ENCODE measurements around the gene TRAF3IP3.

Gene TRAF3IP3

GRCh38 chr1:209721323-209721722 is 34.5 kb upstream of the TRAF3IP3 start:
- WGBS, 2 experiments (ENCODE audit: insufficient coverage in 2 of 2) = 100% methylated on average over 1 of the region's 1 CpG
- no peak overlapping the region for H3K27ac ChIP-seq (ENCODE audit: low read depth, low read length, severe bottlenecking)
- H3K9me3 ChIP-seq (ENCODE audit: control insufficient read depth, low read length) = no peaks in the 10 kb centered on the region
- no peaks in the 10 kb centered on the region for H3K4me1 ChIP-seq (ENCODE audit: control insufficient read depth, insufficient read depth, low read length, poor library complexity, severe bottlenecking)
- H3K4me3 ChIP-seq (ENCODE audit: extremely low read depth, insufficient read depth, low read length, poor library complexity, severe bottlenecking) = no peak overlapping the region
- H3K36me3 ChIP-seq (ENCODE audit: control insufficient read depth, insufficient read depth, low read length) = no peaks in the 10 kb centered on the region

GRCh38 chr1:209723265-209723664 is 32.6 kb upstream of the TRAF3IP3 start:
- H3K9me3 ChIP-seq (ENCODE audit: control insufficient read depth, low read length) = no peaks in the 10 kb centered on the region
- 86 to 90% methylated on average over 1 of the region's 3 CpGs for WGBS, 2 experiments (ENCODE audit: insufficient coverage in 2 of 2)
- H3K27ac ChIP-seq (ENCODE audit: low read depth, low read length, severe bottlenecking) = no peak overlapping the region
- H3K36me3 ChIP-seq (ENCODE audit: control insufficient read depth, insufficient read depth, low read length) = no peaks in the 10 kb centered on the region
- no peak overlapping the region for H3K4me3 ChIP-seq (ENCODE audit: extremely low read depth, insufficient read depth, low read length, poor library complexity, severe bottlenecking)
- H3K4me1 ChIP-seq (ENCODE audit: control insufficient read depth, insufficient read depth, low read length, poor library complexity, severe bottlenecking) = no peaks in the 10 kb centered on the region

- H3K4me3 ChIP-seq (ENCODE audit: extremely low read depth, insufficient read depth, low read length, poor library complexity, severe bottlenecking) = no peak overlapping the region
- 66 to 96% methylated on average over 2 to 3 of the region's 3 CpGs for WGBS, 2 experiments (ENCODE audit: insufficient coverage in 2 of 2)
- H3K36me3 ChIP-seq (ENCODE audit: control insufficient read depth, insufficient read depth, low read length) = no peaks in the 10 kb centered on the region
- H3K4me1 ChIP-seq (ENCODE audit: control insufficient read depth, insufficient read depth, low read length, poor library complexity, severe bottlenecking) = no peaks in the 10 kb centered on the region
- H3K9me3 ChIP-seq (ENCODE audit: control insufficient read depth, low read length) = no peaks in the 10 kb centered on the region
- H3K27ac ChIP-seq (ENCODE audit: low read depth, low read length, severe bottlenecking) = no peak overlapping the region
These were observed 31.8 kb upstream of the TRAF3IP3 start for GRCh38 chr1:209723756-209724693.

GRCh38 chr1:209727286-209727685 is 28.6 kb upstream of the TRAF3IP3 start:
- no peaks in the 10 kb centered on the region for H3K4me1 ChIP-seq (ENCODE audit: control insufficient read depth, insufficient read depth, low read length, poor library complexity, severe bottlenecking)
- no peak overlapping the region for H3K27ac ChIP-seq (ENCODE audit: low read depth, low read length, severe bottlenecking)
- WGBS, 2 experiments (ENCODE audit: insufficient coverage in 2 of 2) = 79 to 83% methylated on average over 2 of the region's 2 CpGs
- H3K9me3 ChIP-seq (ENCODE audit: control insufficient read depth, low read length) = no peaks in the 10 kb centered on the region
- no peak overlapping the region for H3K4me3 ChIP-seq (ENCODE audit: extremely low read depth, insufficient read depth, low read length, poor library complexity, severe bottlenecking)
- no peaks in the 10 kb centered on the region for H3K36me3 ChIP-seq (ENCODE audit: control insufficient read depth, insufficient read depth, low read length)

- 88 to 90% methylated on average over 2 of the region's 3 CpGs for WGBS, 2 experiments (ENCODE audit: insufficient coverage in 2 of 2)
- Histone ChIP-seq H3K27ac (ENCODE audit: low read depth, low read length, severe bottlenecking) (no peak overlapping the region), H3K4me3 (ENCODE audit: extremely low read depth, insufficient read depth, low read length, poor library complexity, severe bottlenecking) (no peak overlapping the region), H3K9me3 (ENCODE audit: control insufficient read depth, low read length) (no peaks in the 10 kb centered on the region), H3K36me3 (ENCODE audit: control insufficient read depth, insufficient read depth, low read length) (no peaks in the 10 kb centered on the region), H3K4me1 (ENCODE audit: control insufficient read depth, insufficient read depth, low read length, poor library complexity, severe bottlenecking) (no peaks in the 10 kb centered on the region)
These were observed 28.1 kb upstream of the TRAF3IP3 start for GRCh38 chr1:209727785-209728184.

- Histone ChIP-seq H3K36me3 (ENCODE audit: control insufficient read depth, insufficient read depth, low read length) (no peaks in the 10 kb centered on the region), H3K4me3 (ENCODE audit: extremely low read depth, insufficient read depth, low read length, poor library complexity, severe bottlenecking) (no peak overlapping the region), H3K4me1 (ENCODE audit: control insufficient read depth, insufficient read depth, low read length, poor library complexity, severe bottlenecking) (no peaks in the 10 kb centered on the region), H3K27ac (ENCODE audit: low read depth, low read length, severe bottlenecking) (no peak overlapping the region), H3K9me3 (ENCODE audit: control insufficient read depth, low read length) (no peaks in the 10 kb centered on the region)
- 67 to 77% methylated on average over 1 of the region's 1 CpG for whole genome bisulfite sequencing, 2 experiments (ENCODE audit: insufficient coverage in 2 of 2)
These were observed 27.4 kb upstream of the TRAF3IP3 start for GRCh38 chr1:209728466-209728865.

GRCh38 chr1:209729436-209729835 is 26.4 kb upstream of the TRAF3IP3 start:
- Histone ChIP-seq H3K9me3 (ENCODE audit: control insufficient read depth, low read length) (no peaks in the 10 kb centered on the region), H3K4me1 (ENCODE audit: control insufficient read depth, insufficient read depth, low read length, poor library complexity, severe bottlenecking) (no peaks in the 10 kb centered on the region), H3K36me3 (ENCODE audit: control insufficient read depth, insufficient read depth, low read length) (no peaks in the 10 kb centered on the region), H3K4me3 (ENCODE audit: extremely low read depth, insufficient read depth, low read length, poor library complexity, severe bottlenecking) (no peak overlapping the region), H3K27ac (ENCODE audit: low read depth, low read length, severe bottlenecking) (no peak overlapping the region)
- no CpG with 5 or more reads among the region's 1 CpG for WGBS, 2 experiments (ENCODE audit: insufficient coverage in 2 of 2)

GRCh38 chr1:209732725-209733124 is 23.1 kb upstream of the TRAF3IP3 start:
- WGBS, 2 experiments (ENCODE audit: insufficient coverage in 2 of 2) = 67% methylated on average over 1 of the region's 1 CpG; no CpG with 5 or more reads in 1 of the 2 experiments
- H3K4me3 ChIP-seq (ENCODE audit: extremely low read depth, insufficient read depth, low read length, poor library complexity, severe bottlenecking) = no peak overlapping the region
- no peaks in the 10 kb centered on the region for H3K9me3 ChIP-seq (ENCODE audit: control insufficient read depth, low read length)
- H3K36me3 ChIP-seq (ENCODE audit: control insufficient read depth, insufficient read depth, low read length) = no peaks in the 10 kb centered on the region
- no peaks in the 10 kb centered on the region for H3K4me1 ChIP-seq (ENCODE audit: control insufficient read depth, insufficient read depth, low read length, poor library complexity, severe bottlenecking)
- no peak overlapping the region for H3K27ac ChIP-seq (ENCODE audit: low read depth, low read length, severe bottlenecking)

GRCh38 chr1:209733409-209734192 is 22.3 kb upstream of the TRAF3IP3 start:
- H3K4me1 ChIP-seq (ENCODE audit: control insufficient read depth, insufficient read depth, low read length, poor library complexity, severe bottlenecking) = no peaks in the 10 kb centered on the region
- no peaks in the 10 kb centered on the region for H3K36me3 ChIP-seq (ENCODE audit: control insufficient read depth, insufficient read depth, low read length)
- H3K9me3 ChIP-seq (ENCODE audit: control insufficient read depth, low read length) = no peaks in the 10 kb centered on the region
- WGBS, 2 experiments (ENCODE audit: insufficient coverage in 2 of 2) = 88 to 100% methylated on average over 1 to 2 of the region's 3 CpGs
- no peak overlapping the region for H3K27ac ChIP-seq (ENCODE audit: low read depth, low read length, severe bottlenecking)
- H3K4me3 ChIP-seq (ENCODE audit: extremely low read depth, insufficient read depth, low read length, poor library complexity, severe bottlenecking) = no peak overlapping the region

- 87 to 91% methylated on average over 2 to 3 of the region's 3 CpGs for WGBS, 2 experiments (ENCODE audit: insufficient coverage in 2 of 2)
- H3K4me3 ChIP-seq (ENCODE audit: extremely low read depth, insufficient read depth, low read length, poor library complexity, severe bottlenecking) = no peak overlapping the region
- no peaks in the 10 kb centered on the region for H3K9me3 ChIP-seq (ENCODE audit: control insufficient read depth, low read length)
- no peaks in the 10 kb centered on the region for H3K36me3 ChIP-seq (ENCODE audit: control insufficient read depth, insufficient read depth, low read length)
- no peak overlapping the region for H3K27ac ChIP-seq (ENCODE audit: low read depth, low read length, severe bottlenecking)
- no peaks in the 10 kb centered on the region for H3K4me1 ChIP-seq (ENCODE audit: control insufficient read depth, insufficient read depth, low read length, poor library complexity, severe bottlenecking)
These were observed 19.2 kb upstream of the TRAF3IP3 start for GRCh38 chr1:209736490-209737117.
